ENCODE data around the gene EPS15. TPM values are rescaled to one million over a fixed set of nuclear protein-coding genes. Genes with fewer than 3 reads are reported as not detected.

EPS15 gene
- total and polyA plus RNA-seq, 8 donors: 13.3 to 139 (median 46.8) TPM

GRCh38 chr1:51515312-51515960, 3.6 kb downstream of the EPS15 start:
- intact Hi-C loops (cut with DNase I; ENCODE audit: low total_unique reads): no loop called here
- Histone ChIP-seq H3K36me3 (no peaks in the 10 kb centered on the region), H3K4me3 (peak overlapping the region in 1 of 4 donors; percentile 38), H3K4me1 (peaks cover 35 to 83% (median 62%) of the 10 kb centered on the region in 4 donors), H3K27ac (peak overlapping the region in 4 of 5 donors; percentile 22 to 94 (median 60)), H3K27me3 (no peaks in the 10 kb centered on the region), H3K9me3 (no peaks in the 10 kb centered on the region)
- 76 to 81% (median 77%) methylated on average over 5 of the region's 5 CpGs for WGBS, 5 donors
- DNase-seq: no peak
- TF ChIP-seq CTCF (IDR thresholded peaks at IDR 0.05) (no peak), EP300 (IDR thresholded peaks at IDR 0.05) (no peak), POLR2A (IDR thresholded peaks at IDR 0.05) (no peak), POLR2AphosphoS5 (IDR thresholded peaks at IDR 0.05) (no peak)

- H3K36me3 ChIP-seq: no peaks in the 10 kb centered on the region
- peak overlapping the region in 3 of 4 donors; percentile 7 to 38 (median 15) for H3K4me3 ChIP-seq
- no peak for DNase-seq
- H3K27ac ChIP-seq: peak overlapping the region in 4 of 5 donors; percentile 22 to 94 (median 60)
- TF ChIP-seq POLR2AphosphoS5 (IDR thresholded peaks at IDR 0.05) (no peak), EP300 (IDR thresholded peaks at IDR 0.05) (no peak), POLR2A (IDR thresholded peaks at IDR 0.05) (no peak), CTCF (IDR thresholded peaks at IDR 0.05) (no peak)
- H3K9me3 ChIP-seq: no peaks in the 10 kb centered on the region
- no peaks in the 10 kb centered on the region for H3K27me3 ChIP-seq
- H3K4me1 ChIP-seq: peaks cover 37 to 82% (median 60%) of the 10 kb centered on the region in 4 donors
- intact Hi-C loops (cut with DNase I; ENCODE audit: low total_unique reads): no loop called here
- 42 to 44% (median 43%) methylated on average over 2 of the region's 2 CpGs for WGBS, 5 donors
Measured at GRCh38 chr1:51514733-51515132, 4.3 kb downstream of the EPS15 start.

GRCh38 chr1:51512606-51513005, 6.5 kb downstream of the EPS15 start:
- Histone ChIP-seq H3K4me3 (no peak overlapping the region), H3K36me3 (no peaks in the 10 kb centered on the region), H3K27ac (peak overlapping the region in 1 of 5 donors; percentile 92), H3K27me3 (no peaks in the 10 kb centered on the region), H3K9me3 (no peaks in the 10 kb centered on the region), H3K4me1 (peaks cover 30 to 94% (median 63%) of the 10 kb centered on the region in 4 donors)
- 81 to 96% (median 91%) methylated on average over 1 of the region's 1 CpG for WGBS, 5 donors
- intact Hi-C loops (cut with DNase I; ENCODE audit: low total_unique reads): no loop called here
- no peak for TF ChIP-seq POLR2AphosphoS5 (IDR thresholded peaks at IDR 0.05)
- TF ChIP-seq EP300 (IDR thresholded peaks at IDR 0.05): no peak
- no peak for TF ChIP-seq CTCF (IDR thresholded peaks at IDR 0.05)
- no peak for TF ChIP-seq POLR2A (IDR thresholded peaks at IDR 0.05)
- no peak for DNase-seq

- no peaks in the 10 kb centered on the region for H3K36me3 ChIP-seq
- intact Hi-C loops (cut with DNase I; ENCODE audit: low total_unique reads): no loop called here
- TF ChIP-seq POLR2A (IDR thresholded peaks at IDR 0.05): no peak
- no peak for TF ChIP-seq CTCF (IDR thresholded peaks at IDR 0.05)
- TF ChIP-seq POLR2AphosphoS5 (IDR thresholded peaks at IDR 0.05): no peak
- TF ChIP-seq EP300 (IDR thresholded peaks at IDR 0.05): no peak
- no peaks in the 10 kb centered on the region for H3K9me3 ChIP-seq
- no peak overlapping the region for H3K4me3 ChIP-seq
- DNase-seq: no peak
- H3K27me3 ChIP-seq: no peaks in the 10 kb centered on the region
- no peak overlapping the region for H3K27ac ChIP-seq
- peaks cover 29 to 94% (median 62%) of the 10 kb centered on the region in 4 donors for H3K4me1 ChIP-seq
Measured at GRCh38 chr1:51512120-51512519, 6.9 kb downstream of the EPS15 start.

All from stomach (tissue), 9 donors.